Left ventricle myocardium inferior (tissue), 1 donor: ENCODE measurements around the gene RPUSD3. TPM values are rescaled to one million over a fixed set of nuclear protein-coding genes. Genes with fewer than 3 reads are reported as not detected.

ENCODE experiments used
- DNase-seq: peaks from one replicate; pipeline ENCODE4 v3.0.0-alpha.2; 2020
- H3K27ac ChIP-seq: fragments of 200-600 bp; replicated peaks from 2 replicates; pipeline ENCODE4 v1.8.0; 2021
- H3K27me3 ChIP-seq: fragments of 200-600 bp; 2 replicates; pipeline ENCODE4 v1.8.0; 2021; ENCODE audit warnings: low read depth
- H3K36me3 ChIP-seq: fragments of 200-600 bp; 2 replicates; pipeline ENCODE4 v1.8.0; 2021
- H3K4me1 ChIP-seq: fragments of 200-600 bp; 2 replicates; pipeline ENCODE4 v1.8.0; 2021
- H3K4me3 ChIP-seq: fragments of 200-600 bp; 2 replicates; pipeline ENCODE4 v1.8.0; 2021; ENCODE audit warnings: mild to moderate bottlenecking, moderate library complexity
- H3K9me3 ChIP-seq: fragments of 200-600 bp; replicated peaks from 2 replicates; pipeline ENCODE4 v1.8.0; 2021
- CTCF ChIP-seq: fragments of 200-600 bp; IDR thresholded peaks from 2 replicates; pipeline ENCODE4 v1.8.0; 2021; ENCODE audit warnings: antibody characterized with exemption, mild to moderate bottlenecking, borderline replicate concordance
- intact Hi-C: fragments of 100-400 bp; cut with micrococcal nuclease; formaldehyde crosslinking; loops from one replicate; pipeline ENCODE4 v1.11.0; 2022
- total RNA-seq: library from RNA; stranded (reverse); fragmentation: NEBNext Ultra II Directional; extraction: Animal tissue kit (Norgen Biotek cat#: 25700); gene quantifications from one replicate; pipeline ENCODE4 v1.2.1, GENCODE V29; 2021
- donor health status: DM: no; HTN: yes; CAD: no; lungs with severe emphysema.

Gene RPUSD3
- total RNA-seq, 1 donor from 2014 or later: 35.7 TPM

- Histone ChIP-seq H3K9me3 (no peaks in the 10 kb centered on the region), H3K27me3 (no peaks in the 10 kb centered on the region), H3K4me3 (no peak overlapping the region), H3K36me3 (peaks cover under 1% of the 10 kb centered on the region), H3K4me1 (peaks cover 23% of the 10 kb centered on the region), H3K27ac (no peak overlapping the region)
- DNase-seq: no peak
- intact Hi-C loops: no loop called here
- TF ChIP-seq CTCF: no peak
These were observed 43.7 kb upstream of the RPUSD3 start for GRCh38 chr3:9887480-9887879.

- intact Hi-C loops: no loop called here
- Histone ChIP-seq H3K9me3 (no peaks in the 10 kb centered on the region), H3K36me3 (no peaks in the 10 kb centered on the region), H3K27me3 (no peaks in the 10 kb centered on the region), H3K4me1 (peaks cover 14% of the 10 kb centered on the region), H3K4me3 (no peak overlapping the region), H3K27ac (no peak overlapping the region)
- DNase-seq: no peak
- no peak for TF ChIP-seq CTCF
These were observed 42.5 kb upstream of the RPUSD3 start for GRCh38 chr3:9886328-9886727.

GRCh38 chr3:9884555-9885165 is 40.9 kb upstream of the RPUSD3 start:
- no peak for DNase-seq
- Histone ChIP-seq H3K4me1 (no peaks in the 10 kb centered on the region), H3K4me3 (no peak overlapping the region), H3K27ac (no peak overlapping the region), H3K36me3 (no peaks in the 10 kb centered on the region), H3K9me3 (no peaks in the 10 kb centered on the region), H3K27me3 (no peaks in the 10 kb centered on the region)
- TF ChIP-seq CTCF: no peak
- intact Hi-C loops: no loop called here

- no peak for TF ChIP-seq CTCF
- Histone ChIP-seq H3K27me3 (no peaks in the 10 kb centered on the region), H3K27ac (no peak overlapping the region), H3K36me3 (no peaks in the 10 kb centered on the region), H3K4me3 (no peak overlapping the region), H3K9me3 (no peaks in the 10 kb centered on the region), H3K4me1 (no peaks in the 10 kb centered on the region)
- no peak for DNase-seq
- intact Hi-C loops: no loop called here
These were observed 40.1 kb upstream of the RPUSD3 start for GRCh38 chr3:9883706-9884554.

- DNase-seq: no peak
- Histone ChIP-seq H3K4me3 (no peak overlapping the region), H3K27me3 (no peaks in the 10 kb centered on the region), H3K4me1 (no peaks in the 10 kb centered on the region), H3K27ac (no peak overlapping the region), H3K9me3 (no peaks in the 10 kb centered on the region), H3K36me3 (no peaks in the 10 kb centered on the region)
- TF ChIP-seq CTCF: no peak
- intact Hi-C loops: no loop called here
These were observed 37.6 kb upstream of the RPUSD3 start for GRCh38 chr3:9881441-9881840.
